Suprapubic skin (tissue), 4 donors: ENCODE results near the gene BUD23.

Experiments used
- CTCF ChIP-seq, 2 donors: fragments of 200-600 bp in 1 of 2; fragments of 450-650 bp in 1 of 2; sonication (generic) in 1 of 2; IDR thresholded peaks; one replicate each; pipeline ENCODE4 v1.5.1; 2016 to 2019; ENCODE audit warnings: antibody characterized with exemption in 2 of 2, mild to moderate bottlenecking in 1 of 2, moderate library complexity in 1 of 2
- EP300 ChIP-seq: sonication (generic); formaldehyde crosslinking; IDR thresholded peaks from one replicate; pipeline ENCODE4 v1.6.1; 2017; ENCODE audit warnings: antibody characterized with exemption
- POLR2A ChIP-seq, 2 donors: fragments of 450-650 bp; IDR thresholded peaks; one replicate each; pipeline ENCODE4 v1.6.1; 2017; ENCODE audit warnings: antibody characterized with exemption in 2 of 2, mild to moderate bottlenecking in 2 of 2, moderate library complexity in 2 of 2
- POLR2AphosphoS5 ChIP-seq, 3 donors: sonication (generic); formaldehyde crosslinking; IDR thresholded peaks; one replicate each; pipeline ENCODE4 v1.6.1; 2017; ENCODE audit warnings: antibody characterized with exemption in 3 of 3

- TF ChIP-seq CTCF (IDR thresholded peaks at IDR 0.05) = no peak
- TF ChIP-seq EP300 = no peak
- TF ChIP-seq POLR2AphosphoS5 (IDR thresholded peaks at IDR 0.05) = no peak
- TF ChIP-seq POLR2A (IDR thresholded peaks at IDR 0.05) = no peak
Observed at GRCh38 chr7:73717025-73717807, 33.8 kb downstream of the BUD23 start.
